Fibroblast of upper back skin (primary cell): Measurements from ENCODE around the gene RNF217.
A peak's percentile ranks its signal among the peaks of the same experiment; 100 is the strongest.
"Not testable (repeated sequence)": the region's sequence is repeated elsewhere in the genome, so short reads cannot be mapped to it uniquely, and the experiment has no call there.

Experiments
- DNase-seq: peaks from one replicate; pipeline ENCODE4 v3.0.0-alpha.2; 2013

Gene RNF217, protein sequence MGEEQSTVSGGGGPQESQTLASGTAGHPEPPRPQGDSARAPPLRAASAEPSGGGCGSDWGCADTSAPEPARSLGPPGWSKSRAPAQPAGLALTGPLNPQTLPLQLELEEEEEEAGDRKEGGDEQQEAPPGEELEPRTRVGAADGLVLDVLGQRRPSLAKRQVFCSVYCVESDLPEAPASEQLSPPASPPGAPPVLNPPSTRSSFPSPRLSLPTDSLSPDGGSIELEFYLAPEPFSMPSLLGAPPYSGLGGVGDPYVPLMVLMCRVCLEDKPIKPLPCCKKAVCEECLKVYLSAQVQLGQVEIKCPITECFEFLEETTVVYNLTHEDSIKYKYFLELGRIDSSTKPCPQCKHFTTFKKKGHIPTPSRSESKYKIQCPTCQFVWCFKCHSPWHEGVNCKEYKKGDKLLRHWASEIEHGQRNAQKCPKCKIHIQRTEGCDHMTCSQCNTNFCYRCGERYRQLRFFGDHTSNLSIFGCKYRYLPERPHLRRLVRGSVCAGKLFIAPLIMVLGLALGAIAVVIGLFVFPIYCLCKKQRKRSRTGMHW

GRCh38 chr6:124961777-124962638, at the start of gene RNF217:
TSS of gene RNF217 (plus strand) at chr6:124962437. CDS start at chr6:124962545, 108 bp downstream.
- DNase-seq = peak; percentile 74

DNA sequence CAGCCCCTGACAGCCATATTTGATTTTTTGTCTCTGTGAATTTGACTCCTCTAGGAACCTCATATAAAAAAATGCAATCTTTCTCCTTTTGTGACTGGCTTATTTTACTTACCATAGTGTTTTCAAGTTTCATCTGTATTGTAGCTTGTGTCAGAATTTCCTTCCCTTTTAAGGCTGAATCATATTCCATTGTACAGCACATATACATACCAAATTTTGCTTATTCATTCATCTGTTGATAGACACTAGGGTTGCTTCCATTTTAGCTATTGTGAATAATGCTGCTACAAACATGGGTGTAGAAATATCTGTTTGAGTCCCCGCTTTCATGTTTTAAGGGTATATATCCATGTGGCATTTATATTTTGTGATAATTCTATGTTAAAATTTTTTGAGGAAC, 49.2 kb upstream of the RNF217 start:
- no peak for DNase-seq

DNA sequence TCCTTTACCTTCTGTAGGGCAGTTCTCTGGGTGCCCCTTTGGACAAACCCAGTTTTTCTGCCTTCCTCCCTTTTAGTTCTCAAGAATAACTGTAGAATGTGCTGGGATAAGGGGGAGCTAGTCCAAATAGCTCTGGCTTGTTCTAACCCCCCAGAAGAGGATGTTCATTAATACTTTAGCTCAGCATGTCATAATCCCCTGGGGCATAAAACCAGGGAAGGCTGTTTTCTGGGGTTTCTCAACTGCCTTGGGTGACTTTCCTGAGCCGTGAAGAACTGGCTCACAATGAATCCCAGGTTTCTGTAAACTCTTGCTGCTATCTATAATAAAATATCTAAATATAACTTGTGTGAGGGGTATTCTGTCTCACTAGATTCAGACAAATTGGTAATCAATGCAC, 44.5 kb upstream of the RNF217 start:
- DNase-seq = no peak

GRCh38 chr6:124919703-124920102, 42.5 kb upstream of the RNF217 start:
- DNase-seq = not testable (repeated sequence)

GRCh38 chr6:124924333-124924759, 37.9 kb upstream of the RNF217 start:
- peak; percentile 27 for DNase-seq

GRCh38 chr6:124926435-124926834, 35.8 kb upstream of the RNF217 start:
- no peak for DNase-seq

DNA sequence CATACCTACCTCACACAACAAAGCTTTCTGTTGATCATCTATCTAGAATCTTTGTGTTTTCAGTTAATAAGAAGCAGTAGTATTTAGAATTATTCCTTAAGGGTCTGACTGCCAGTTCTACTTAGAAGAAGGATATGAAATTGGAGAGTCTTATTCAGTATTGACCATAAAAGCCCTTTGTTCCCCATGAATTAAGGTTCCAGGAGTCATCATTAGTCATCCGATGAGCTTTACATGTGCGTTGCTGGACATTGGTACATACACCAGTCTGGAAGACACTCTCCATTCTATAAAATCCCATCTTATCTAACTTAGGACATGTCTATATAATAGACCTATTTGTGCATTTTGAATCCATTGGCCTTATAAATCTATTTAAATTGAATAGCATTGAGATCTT, 34.4 kb upstream of the RNF217 start:
- DNase-seq = no peak

DNA sequence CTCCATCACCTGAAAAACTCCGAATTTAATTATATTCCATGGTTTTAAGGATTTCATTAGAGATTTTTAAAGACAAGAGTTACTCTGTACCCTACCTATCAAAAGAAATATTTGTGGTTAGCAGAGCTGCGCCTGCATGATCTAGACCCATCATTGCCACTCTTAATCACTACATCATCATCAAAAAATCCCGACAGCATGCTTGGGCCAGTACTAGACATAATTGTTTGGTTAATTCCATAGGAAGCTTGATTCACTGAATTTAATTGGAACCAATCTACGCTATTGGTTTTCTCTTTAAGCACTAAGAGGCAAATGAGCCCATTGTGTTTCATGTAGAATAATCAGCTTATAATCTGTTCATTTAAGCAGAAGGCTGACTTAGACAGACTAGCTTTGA, 33.4 kb upstream of the RNF217 start:
- no peak for DNase-seq

DNA sequence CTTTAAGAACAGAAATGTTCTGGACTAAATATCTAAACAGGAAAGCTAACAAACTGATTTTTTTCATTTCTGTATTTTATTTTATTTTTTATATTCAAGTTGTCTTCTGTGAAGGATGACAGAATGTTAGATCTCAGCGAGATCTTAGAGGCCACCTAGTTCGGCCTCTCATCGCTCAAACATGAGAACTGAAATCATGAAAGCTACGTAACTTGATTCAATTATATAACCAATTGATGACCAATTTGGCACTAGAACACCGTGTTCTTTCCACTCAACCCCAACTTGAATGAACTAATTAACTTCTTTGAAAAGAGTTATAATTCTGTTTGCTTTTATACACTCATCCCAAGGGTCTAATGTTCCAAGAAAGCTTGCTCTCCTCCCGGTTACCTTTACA, 24.6 kb upstream of the RNF217 start:
- no peak for DNase-seq

DNA sequence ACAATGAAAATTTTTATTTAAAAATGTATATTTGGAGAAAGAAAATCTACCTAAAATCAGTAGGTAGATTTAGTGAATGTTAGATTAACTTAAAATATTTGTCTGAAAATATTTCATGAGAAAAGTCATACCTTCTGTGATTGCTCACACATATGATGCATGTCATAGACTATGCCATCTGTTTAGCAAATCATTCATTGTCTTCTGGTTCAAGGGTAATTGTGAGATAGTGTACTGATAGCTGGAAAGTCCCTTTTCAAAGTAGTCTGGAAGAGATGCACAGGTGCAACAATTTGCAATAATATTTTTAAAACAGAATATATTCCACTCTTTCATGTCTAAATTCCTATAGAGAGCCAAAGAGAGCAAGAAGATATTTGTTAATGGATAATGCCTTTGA, 21.0 kb upstream of the RNF217 start:
- no peak for DNase-seq

DNA sequence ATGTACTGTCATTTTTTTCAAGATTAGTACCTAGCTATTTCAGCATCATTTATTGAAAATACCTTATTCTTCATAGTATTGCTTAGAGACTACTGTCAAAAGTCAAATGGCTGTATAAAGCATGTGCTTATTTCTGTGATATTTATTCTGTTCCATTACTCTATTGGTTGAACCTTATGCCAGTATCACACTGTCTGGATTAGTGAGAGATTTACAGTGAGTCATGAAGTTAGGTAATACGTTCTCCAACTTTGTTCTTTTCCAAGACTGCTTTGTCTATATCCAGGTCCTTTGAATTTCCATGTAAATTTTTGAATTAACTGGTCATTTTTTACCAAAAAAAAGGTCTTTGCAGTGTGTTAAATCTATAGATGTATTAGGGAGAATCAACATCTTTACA, 18.6 kb upstream of the RNF217 start:
- DNase-seq = no peak

GRCh38 chr6:124947971-124948451, 14.2 kb upstream of the RNF217 start:
- peak; percentile 33 for DNase-seq

GRCh38 chr6:124949706-124950105, 12.5 kb upstream of the RNF217 start:
- DNase-seq = no peak

- no peak for DNase-seq
Observed at GRCh38 chr6:124953808-124954207, 8.4 kb upstream of the RNF217 start.

- no peak for DNase-seq
Observed at GRCh38 chr6:124955108-124955856, 7.0 kb upstream of the RNF217 start.

DNA sequence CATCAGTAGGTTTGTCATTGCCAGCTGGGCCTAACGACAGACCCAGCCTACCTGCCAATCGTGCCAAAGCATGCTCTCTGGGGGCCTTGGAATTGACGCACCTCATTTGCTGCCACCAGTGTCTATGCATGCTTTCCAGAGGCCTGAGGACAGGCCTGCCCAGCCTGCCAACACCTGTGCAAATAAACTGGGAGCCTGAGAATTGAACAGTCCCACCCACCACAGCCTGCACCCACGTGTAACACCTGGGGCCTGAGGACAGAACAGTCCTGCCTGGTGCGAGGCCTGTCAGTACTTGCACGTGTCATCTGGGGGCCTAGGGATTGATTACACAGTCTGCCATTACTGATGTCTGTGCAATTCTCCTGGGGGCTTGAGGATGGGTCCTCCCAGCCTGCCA, 6.2 kb upstream of the RNF217 start:
- DNase-seq = no peak

DNA sequence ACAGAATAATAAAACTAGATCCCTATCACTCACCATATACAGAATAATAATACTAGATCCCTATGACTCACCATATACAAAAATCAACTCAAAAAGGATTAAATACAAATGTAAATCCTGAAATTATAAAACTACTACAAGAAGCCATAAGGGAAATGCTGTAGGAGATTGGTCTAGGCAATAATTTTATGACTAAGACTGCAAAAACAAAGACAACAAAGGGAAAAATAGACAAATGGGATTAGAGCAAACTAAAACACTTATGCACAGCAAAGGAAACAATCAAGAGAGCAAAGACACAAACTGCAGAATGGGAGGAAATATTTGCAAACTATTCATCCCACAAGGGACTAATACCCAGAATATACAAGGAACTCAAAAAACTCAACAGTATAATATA, 4.1 kb upstream of the RNF217 start:
- DNase-seq = no peak

- peak; percentile 78 for DNase-seq
Observed at GRCh38 chr6:124958759-124959354, 3.4 kb upstream of the RNF217 start.

DNA sequence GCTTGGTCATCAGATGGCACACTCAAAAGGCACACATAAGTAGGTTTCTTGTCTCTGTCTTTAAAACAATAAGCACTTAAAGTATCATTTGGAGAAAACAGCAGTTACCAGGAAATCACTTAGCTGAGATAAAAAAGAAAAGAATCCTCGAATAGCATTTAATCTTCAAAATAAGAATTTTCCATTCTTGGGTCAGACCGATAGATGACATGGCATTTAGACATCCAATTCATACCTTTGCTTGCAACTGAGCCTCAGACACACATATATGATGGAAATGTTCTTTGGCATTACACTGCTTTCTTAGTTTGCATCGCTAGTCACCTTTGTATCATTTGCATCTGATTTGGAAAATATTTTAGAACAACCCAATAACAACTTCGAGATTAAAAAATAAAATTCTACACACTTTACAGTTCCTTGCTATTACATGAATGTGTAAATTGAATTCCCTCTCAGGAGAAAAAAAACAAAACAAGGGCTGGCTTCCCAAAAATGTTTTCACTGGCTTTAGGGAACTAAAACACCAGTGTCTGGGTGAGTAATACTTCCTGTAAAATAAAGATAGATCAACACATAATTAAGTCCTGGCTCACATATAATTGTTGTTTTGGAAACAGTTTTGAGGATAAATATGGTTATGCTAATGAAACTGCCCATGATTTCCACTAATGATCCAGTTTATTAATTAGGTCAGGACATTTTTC, 1.3 kb upstream of the RNF217 start:
- no peak for DNase-seq

- DNase-seq = no peak
Observed at GRCh38 chr6:124961464-124961776, 817 bp upstream of the RNF217 start.

DNA sequence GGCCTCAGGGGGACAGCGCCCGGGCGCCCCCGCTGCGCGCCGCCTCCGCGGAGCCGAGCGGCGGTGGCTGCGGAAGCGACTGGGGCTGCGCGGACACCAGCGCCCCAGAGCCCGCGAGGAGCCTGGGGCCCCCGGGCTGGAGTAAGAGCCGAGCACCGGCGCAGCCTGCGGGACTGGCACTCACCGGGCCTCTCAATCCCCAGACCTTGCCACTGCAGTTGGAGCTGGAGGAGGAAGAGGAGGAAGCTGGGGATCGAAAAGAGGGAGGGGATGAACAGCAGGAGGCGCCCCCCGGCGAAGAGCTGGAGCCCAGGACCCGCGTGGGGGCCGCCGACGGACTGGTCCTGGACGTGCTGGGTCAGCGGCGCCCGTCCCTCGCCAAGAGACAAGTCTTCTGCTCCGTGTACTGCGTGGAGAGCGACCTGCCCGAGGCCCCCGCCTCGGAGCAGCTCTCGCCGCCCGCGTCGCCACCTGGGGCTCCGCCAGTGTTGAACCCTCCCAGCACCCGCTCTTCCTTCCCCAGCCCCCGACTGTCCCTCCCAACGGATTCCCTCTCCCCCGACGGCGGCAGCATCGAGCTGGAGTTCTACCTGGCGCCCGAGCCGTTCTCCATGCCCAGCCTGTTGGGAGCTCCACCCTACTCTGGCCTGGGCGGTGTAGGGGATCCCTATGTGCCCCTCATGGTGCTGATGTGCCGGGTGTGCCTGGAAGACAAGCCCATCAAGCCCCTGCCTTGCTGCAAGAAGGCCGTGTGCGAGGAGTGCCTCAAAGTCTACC, 590 bp downstream of the RNF217 start:
- DNase-seq = no peak
